Glutamatergic neuron (in vitro differentiated cells): Measurements from ENCODE around the gene LPIN2. TPM values are rescaled to one million over a fixed set of nuclear protein-coding genes. Genes with fewer than 3 reads are reported as not detected.

ENCODE experiments used
- DNase-seq: peaks from one replicate; pipeline ENCODE4 v3.0.0; 2022
- H3K27ac Mint-ChIP-seq: one replicate; pipeline ENCODE4 v1.8.0; 2020; ENCODE audit warnings: mild to moderate bottlenecking, mixed read lengths, inconsistent platforms; ENCODE audit not compliant: unreplicated experiment
- H3K27me3 Mint-ChIP-seq: one replicate; pipeline ENCODE4 v1.8.0; 2020; ENCODE audit warnings: mild to moderate bottlenecking, moderate library complexity, mixed read lengths, inconsistent platforms; ENCODE audit not compliant: unreplicated experiment
- H3K36me3 Mint-ChIP-seq: one replicate; pipeline ENCODE4 v1.8.0; 2020; ENCODE audit warnings: mild to moderate bottlenecking, mixed read lengths, inconsistent platforms; ENCODE audit not compliant: unreplicated experiment
- H3K4me1 Mint-ChIP-seq: one replicate; pipeline ENCODE4 v1.8.0; 2020; ENCODE audit warnings: mild to moderate bottlenecking, low read depth, mixed read lengths, inconsistent platforms; ENCODE audit not compliant: unreplicated experiment
- H3K4me3 Mint-ChIP-seq: one replicate; pipeline ENCODE4 v1.8.0; 2020; ENCODE audit warnings: mild to moderate bottlenecking, mixed read lengths, inconsistent platforms; ENCODE audit not compliant: unreplicated experiment
- H3K9me3 Mint-ChIP-seq: one replicate; pipeline ENCODE4 v1.8.0; 2020; ENCODE audit warnings: mild to moderate bottlenecking, moderate library complexity, mixed read lengths, inconsistent platforms; ENCODE audit not compliant: unreplicated experiment
- CTCF ChIP-seq: fragments of 200-600 bp; sonication (generic); IDR thresholded peaks from one replicate; pipeline ENCODE4 v1.5.0; 2021; ENCODE audit not compliant: partially characterized antibody, unreplicated experiment
- total RNA-seq: library from RNA; stranded (reverse); fragmentation: NEBNext Ultra II Directional; extraction: Animal tissue kit (Norgen Biotek cat#: 25700); gene quantifications from one replicate; pipeline ENCODE4 v1.2.1, GENCODE V29; 2021; ENCODE audit not compliant: unreplicated experiment

LPIN2 gene
- total RNA-seq, 1 donor from 2014 or later = 7.6 TPM

GRCh38 chr18:2966560-2966959 lies 46.4 kb downstream of the LPIN2 start:
- H3K4me1 Mint-ChIP-seq = peaks cover 13% of the 10 kb centered on the region
- no peak for DNase-seq
- no peaks in the 10 kb centered on the region for H3K27me3 Mint-ChIP-seq
- no peak overlapping the region for H3K4me3 Mint-ChIP-seq
- no peak for TF ChIP-seq CTCF
- H3K36me3 Mint-ChIP-seq = no peaks in the 10 kb centered on the region
- no peaks in the 10 kb centered on the region for H3K9me3 Mint-ChIP-seq
- no peak overlapping the region for H3K27ac Mint-ChIP-seq

GRCh38 chr18:2965797-2966196 lies 47.1 kb downstream of the LPIN2 start:
- Mint-ChIP-seq H3K4me1 (peaks cover 8% of the 10 kb centered on the region), H3K4me3 (no peak overlapping the region), H3K9me3 (no peaks in the 10 kb centered on the region), H3K36me3 (no peaks in the 10 kb centered on the region), H3K27me3 (no peaks in the 10 kb centered on the region), H3K27ac (no peak overlapping the region)
- no peak for DNase-seq
- TF ChIP-seq CTCF = no peak

GRCh38 chr18:2964361-2965010 lies 48.5 kb downstream of the LPIN2 start:
- no peak overlapping the region for H3K27ac Mint-ChIP-seq
- H3K9me3 Mint-ChIP-seq = no peaks in the 10 kb centered on the region
- no peak overlapping the region for H3K4me3 Mint-ChIP-seq
- no peak for DNase-seq
- no peaks in the 10 kb centered on the region for H3K36me3 Mint-ChIP-seq
- H3K27me3 Mint-ChIP-seq = no peaks in the 10 kb centered on the region
- no peak for TF ChIP-seq CTCF
- peaks cover 7% of the 10 kb centered on the region for H3K4me1 Mint-ChIP-seq

Other genes starting within 250 kb of the LPIN2 start
- gene EMILIN2, start 166.1 kb downstream of the LPIN2 start, total RNA-seq = 4.1 TPM
- 1.3 TPM for gene MYOM1, start 206.8 kb upstream of the LPIN2 start, total RNA-seq
- 175 TPM for gene MYL12A, start 234.7 kb upstream of the LPIN2 start, total RNA-seq
- 123 TPM for gene MYL12B, start 249.0 kb upstream of the LPIN2 start, total RNA-seq